Loucy (cell line): ENCODE measurements around the gene RBM20.

Source experiments
- H2AFZ ChIP-seq: fragments of 200-600 bp; sonication (generic); 2 replicates; pipeline ENCODE4 v1.6.0; 2016; ENCODE audit warnings: antibody characterized with exemption, mild to moderate bottlenecking, low read length, moderate library complexity
- H3F3A ChIP-seq: fragments of 200-600 bp; 2 replicates; pipeline ENCODE4 v1.6.0; 2016; ENCODE audit warnings: antibody characterized with exemption, low read depth, mild to moderate bottlenecking
- H3K27me3 ChIP-seq: fragments of 200-600 bp; sonication (generic); 2 replicates; pipeline ENCODE4 v1.6.1; 2014; ENCODE audit warnings: low read length, mild to moderate bottlenecking; ENCODE audit not compliant: insufficient read depth, poor library complexity, severe bottlenecking
- H3K36me3 ChIP-seq: fragments of 200-600 bp; sonication (generic); 2 replicates; pipeline ENCODE4 v1.6.1; 2016; ENCODE audit warnings: low read length; ENCODE audit not compliant: insufficient read depth
- H3K4me1 ChIP-seq: fragments of 200-600 bp; sonication (generic); 2 replicates; pipeline ENCODE4 v1.5.1; 2014; ENCODE audit warnings: low read length, mild to moderate bottlenecking; ENCODE audit not compliant: insufficient read depth, poor library complexity, severe bottlenecking
- H3K4me2 ChIP-seq: fragments of 200-600 bp; sonication (generic); 2 replicates; pipeline ENCODE4 v1.6.0; 2014; ENCODE audit warnings: antibody characterized with exemption, low read length, low read depth, mild to moderate bottlenecking; ENCODE audit not compliant: poor library complexity, severe bottlenecking
- H3K4me3 ChIP-seq: fragments of 200-600 bp; sonication (generic); 2 replicates; pipeline ENCODE4 v1.5.1; 2014; ENCODE audit warnings: low read length, mild to moderate bottlenecking, mixed read lengths; ENCODE audit not compliant: poor library complexity, severe bottlenecking
- H3K79me2 ChIP-seq: fragments of 200-600 bp; sonication (generic); 2 replicates; pipeline ENCODE4 v1.6.1; 2014; ENCODE audit warnings: low read length; ENCODE audit not compliant: insufficient read depth
- H3K9ac ChIP-seq: fragments of 200-600 bp; sonication (generic); 2 replicates; pipeline ENCODE4 v1.6.0; 2014; ENCODE audit warnings: mild to moderate bottlenecking, low read depth, low read length, moderate library complexity; ENCODE audit not compliant: poor library complexity, severe bottlenecking
- H3K9me2 ChIP-seq: fragments of 200-600 bp; sonication (generic); replicated peaks from 2 replicates; pipeline ENCODE4 v1.6.1; 2016; ENCODE audit warnings: low read depth, low read length, mixed read lengths
- H3K9me3 ChIP-seq: fragments of 200-600 bp; sonication (generic); 2 replicates; pipeline ENCODE4 v1.6.1; 2014; ENCODE audit warnings: mild to moderate bottlenecking, antibody characterized with exemption, low read length, low read depth; ENCODE audit not compliant: insufficient read depth
- H4K20me1 ChIP-seq: fragments of 200-600 bp; sonication (generic); 2 replicates; pipeline ENCODE4 v1.6.0; 2014; ENCODE audit warnings: antibody characterized with exemption, low read length, mild to moderate bottlenecking; ENCODE audit not compliant: insufficient read depth, poor library complexity, severe bottlenecking
- CTCF ChIP-seq: fragments of 200-600 bp; sonication (generic); conservative IDR thresholded peaks from 2 replicates; pipeline ENCODE4 v1.5.1; 2014; ENCODE audit warnings: mild to moderate bottlenecking, antibody characterized with exemption, low read length
- EZH2phosphoT487 ChIP-seq: fragments of 200-600 bp; IDR thresholded peaks from 2 replicates; pipeline ENCODE4 v1.6.1; 2018; ENCODE audit warnings: antibody characterized with exemption, mild to moderate bottlenecking, moderate library complexity, borderline replicate concordance

The RBM20 gene

GRCh38 chr10:110730345-110731050 lies 86.4 kb downstream of the RBM20 start:
- Histone ChIP-seq H3K27me3 (no peaks in the 10 kb centered on the region), H3F3A (no peaks in the 10 kb centered on the region), H3K9ac (no peak overlapping the region), H3K4me2 (no peak overlapping the region), H3K4me1 (no peaks in the 10 kb centered on the region), H3K9me2 (no peaks in the 10 kb centered on the region), H3K79me2 (no peaks in the 10 kb centered on the region), H3K4me3 (no peak overlapping the region), H4K20me1 (no peaks in the 10 kb centered on the region), H3K36me3 (no peaks in the 10 kb centered on the region), H2AFZ (no peak overlapping the region), H3K9me3 (no peaks in the 10 kb centered on the region)
- no peak for TF ChIP-seq CTCF
- TF ChIP-seq EZH2phosphoT487, result no peak

DNA sequence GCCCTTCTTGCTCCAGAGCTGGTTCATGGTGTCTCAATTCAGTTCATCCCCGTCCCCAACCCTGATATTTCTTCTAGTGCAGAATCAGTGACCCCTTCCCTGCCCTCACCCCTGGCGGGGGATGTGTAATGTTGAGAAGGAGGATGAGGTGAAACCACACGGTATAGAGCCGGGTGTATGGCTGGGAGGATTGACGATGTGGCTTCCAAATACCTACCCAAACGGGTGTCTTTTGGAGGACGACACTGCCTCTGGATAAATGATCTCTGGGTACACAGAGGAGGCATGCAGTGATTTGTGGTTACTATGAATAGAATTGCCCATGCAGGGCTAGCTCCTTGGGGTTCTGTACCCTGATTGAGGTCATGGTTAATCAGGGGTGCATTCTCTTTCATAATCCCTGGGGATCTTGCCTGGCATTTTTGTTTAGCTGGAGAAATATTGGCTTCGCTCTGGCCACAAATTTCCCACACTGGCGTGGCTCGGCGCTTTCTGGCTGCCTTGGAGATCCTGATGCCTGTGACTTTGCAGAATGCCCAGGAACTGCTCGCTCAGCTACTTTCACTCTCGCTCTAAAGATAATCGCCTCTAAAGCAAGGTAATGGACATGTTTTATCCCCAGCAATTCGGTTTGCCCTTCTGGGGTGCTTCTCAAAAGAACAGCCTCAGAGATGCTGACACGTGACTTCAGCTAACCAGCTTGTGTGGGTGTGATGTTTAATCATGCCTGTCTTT lies 89.2 kb downstream of the RBM20 start:
- peak overlapping the region; percentile 65 for H3K4me2 ChIP-seq
- peak overlapping the region; percentile 49; the same call in 1 of the 2 replicates for H2AFZ ChIP-seq
- no peak for TF ChIP-seq EZH2phosphoT487
- no peak for TF ChIP-seq CTCF
- H3K79me2 ChIP-seq, result no peaks in the 10 kb centered on the region
- no peaks in the 10 kb centered on the region for H3K9me3 ChIP-seq
- peak overlapping the region; percentile 53 for H3K4me3 ChIP-seq
- no peaks in the 10 kb centered on the region for H3F3A ChIP-seq
- no peak overlapping the region for H3K9ac ChIP-seq
- no peaks in the 10 kb centered on the region for H3K36me3 ChIP-seq
- H4K20me1 ChIP-seq, result no peaks in the 10 kb centered on the region
- H3K9me2 ChIP-seq, result no peaks in the 10 kb centered on the region
- H3K4me1 ChIP-seq, result no peaks in the 10 kb centered on the region
- no peaks in the 10 kb centered on the region for H3K27me3 ChIP-seq

- TF ChIP-seq EZH2phosphoT487 (no peak), CTCF (no peak)
- Histone ChIP-seq H3K4me2 (no peak overlapping the region), H3K4me1 (no peaks in the 10 kb centered on the region)
Observed at GRCh38 chr10:110735620-110736027, 91.5 kb downstream of the RBM20 start.

More at GRCh38 chr10:110735620-110736027, 91.5 kb downstream of the RBM20 start:
- H3K79me2 ChIP-seq, result no peaks in the 10 kb centered on the region
- no peaks in the 10 kb centered on the region for H3K36me3 ChIP-seq
- H3K27me3 ChIP-seq, result no peaks in the 10 kb centered on the region
- H3K9me3 ChIP-seq, result no peaks in the 10 kb centered on the region
- H3K4me3 ChIP-seq, result no peak overlapping the region
- H3K9ac ChIP-seq, result no peak overlapping the region
- no peaks in the 10 kb centered on the region for H3K9me2 ChIP-seq
- no peaks in the 10 kb centered on the region for H4K20me1 ChIP-seq
- H2AFZ ChIP-seq, result no peak overlapping the region
- no peaks in the 10 kb centered on the region for H3F3A ChIP-seq
